CD14-positive monocyte (primary cell): ENCODE measurements around the gene LMBRD1. TPM values are rescaled to one million over a fixed set of nuclear protein-coding genes. Genes with fewer than 3 reads are reported as not detected.

ENCODE experiments used
- DNase-seq, 3 donors: peaks; one replicate each; pipeline ENCODE4 v3.0.0-alpha.2; 2011 to 2022
- H2AFZ ChIP-seq: 2 replicates; pipeline ENCODE4 v1.6.0; 2012; ENCODE audit warnings: mild to moderate bottlenecking, low read depth, low read length, inconsistent platforms; ENCODE audit not compliant: insufficient read depth, poor library complexity, severe bottlenecking
- H3K27ac ChIP-seq, 2 donors: 1 replicate in 1 of 2; 2 replicates in 1 of 2; pipeline ENCODE4 v1.5.1; 2012 to 2013; ENCODE audit warnings: low read length in 2 of 2, control low read depth in 1 of 2, inconsistent platforms in 1 of 2, low read depth in 1 of 2, mild to moderate bottlenecking in 1 of 2
- H3K27me3 ChIP-seq, 2 donors: one replicate each; pipeline versions ENCODE4 v1.6.0 to v1.6.1; 2011 to 2013; ENCODE audit warnings: low read length in 2 of 2; ENCODE audit not compliant: control insufficient read depth in 2 of 2, insufficient read depth in 2 of 2
- H3K36me3 ChIP-seq, 2 donors: replicated peaks in 1 of 2; 1 replicate in 1 of 2; 2 replicates in 1 of 2; pipeline versions ENCODE4 v1.5.1 to v1.6.1; 2012 to 2013; ENCODE audit warnings: low read length in 2 of 2, control low read depth in 1 of 2, inconsistent platforms in 1 of 2, mild to moderate bottlenecking in 1 of 2; ENCODE audit not compliant: insufficient read depth in 2 of 2, control insufficient read depth in 1 of 2
- H3K4me1 ChIP-seq, 2 donors: 1 replicate in 1 of 2; 2 replicates in 1 of 2; pipeline versions ENCODE4 v1.5.1 to v1.6.1; 2012 to 2013; ENCODE audit warnings: low read length in 2 of 2, control low read depth in 1 of 2, inconsistent platforms in 1 of 2, mild to moderate bottlenecking in 1 of 2, moderate library complexity in 1 of 2; ENCODE audit not compliant: insufficient read depth in 2 of 2, control insufficient read depth in 1 of 2
- H3K4me2 ChIP-seq: replicated peaks from 2 replicates; pipeline ENCODE3; 2012; ENCODE audit warnings: low read length, moderate library complexity, mild to moderate bottlenecking; ENCODE audit not compliant: poor library complexity, severe bottlenecking; ENCODE audit errors: extremely low read depth
- H3K4me3 ChIP-seq, 3 experiments: fragments of 200-600 bp in 1 of 3; sonication (generic) in 1 of 3; replicated peaks in 1 of 3; 1 replicate in 2 of 3; 2 replicates in 1 of 3; pipeline ENCODE4 v1.5.1; 2011 to 2013; ENCODE audit warnings: low read length in 3 of 3, mild to moderate bottlenecking in 3 of 3, control low read depth in 2 of 3, low read depth in 2 of 3, inconsistent platforms in 1 of 3, moderate library complexity in 1 of 3
- H3K79me2 ChIP-seq: 2 replicates; pipeline ENCODE4 v1.6.0; 2012; ENCODE audit warnings: mild to moderate bottlenecking, control low read depth, inconsistent platforms, low read length, moderate library complexity; ENCODE audit not compliant: insufficient read depth
- H3K9ac ChIP-seq: 2 replicates; pipeline ENCODE4 v1.6.0; 2017; ENCODE audit warnings: low read length, mild to moderate bottlenecking; ENCODE audit not compliant: insufficient read depth, poor library complexity, severe bottlenecking
- H3K9me3 ChIP-seq, 2 donors: replicated peaks in 1 of 2; 1 replicate in 1 of 2; 2 replicates in 1 of 2; pipeline versions ENCODE4 v1.5.1 to v1.6.1; 2012 to 2013; ENCODE audit warnings: low read length in 2 of 2, control low read depth in 1 of 2; ENCODE audit not compliant: control insufficient read depth in 1 of 2, insufficient read depth in 1 of 2
- H4K20me1 ChIP-seq: 2 replicates; pipeline ENCODE4 v1.6.0; 2012; ENCODE audit warnings: mild to moderate bottlenecking, low read length, control low read depth, moderate library complexity; ENCODE audit not compliant: insufficient read depth
- H3K27ac Mint-ChIP-seq, 7 donors: one replicate each; pipeline ENCODE4 v1.8.0; 2020; ENCODE audit warnings: mild to moderate bottlenecking in 7 of 7, mixed read lengths in 7 of 7, moderate library complexity in 6 of 7, inconsistent platforms in 2 of 7
- H3K27me3 Mint-ChIP-seq, 3 donors: one replicate each; pipeline ENCODE4 v1.8.0; 2021 to 2022; ENCODE audit warnings: low read depth in 3 of 3, mild to moderate bottlenecking in 3 of 3, mixed read lengths in 3 of 3, moderate library complexity in 3 of 3, inconsistent platforms in 1 of 3
- H3K36me3 Mint-ChIP-seq, 2 donors: one replicate each; pipeline ENCODE4 v1.8.0; 2020; ENCODE audit warnings: mixed read lengths in 2 of 2, inconsistent platforms in 1 of 2, mild to moderate bottlenecking in 1 of 2
- H3K4me1 Mint-ChIP-seq: one replicate; pipeline ENCODE4 v1.8.0; 2020; ENCODE audit warnings: mild to moderate bottlenecking, mixed read lengths
- H3K4me3 Mint-ChIP-seq, 2 donors: one replicate each; pipeline ENCODE4 v1.8.0; 2020; ENCODE audit warnings: mild to moderate bottlenecking in 2 of 2, mixed read lengths in 2 of 2, moderate library complexity in 1 of 2
- H3K9me3 Mint-ChIP-seq, 7 donors: one replicate each; pipeline ENCODE4 v1.8.0; 2020 to 2022; ENCODE audit warnings: mixed read lengths in 7 of 7, mild to moderate bottlenecking in 6 of 7, moderate library complexity in 6 of 7, inconsistent platforms in 2 of 7
- WGBS: methylation state at CpG from one replicate; pipeline ENCODE4 v1.1.5; 2013; ENCODE audit warnings: missing lambda C conversion rate; ENCODE audit not compliant: insufficient coverage; 5-methylcytosine and 5-hydroxymethylcytosine counted together
- intact Hi-C, 2 donors: fragments of 100-400 bp; cut with micrococcal nuclease; formaldehyde crosslinking; loops; one replicate each; pipeline versions ENCODE4 v1.15.0 to v1.15.1; 2023
- polyA plus RNA-seq, 3 donors: library from polyadenylated mRNA; depleted of rRNA in 1 of 3; unstranded in 2 of 3; stranded (reverse) in 1 of 3; fragments of 300-500 nt in 2 of 3; fragments of >200 nt in 1 of 3; fragmentation: Illumina TruSeq in 2 of 3; gene quantifications; 1 replicate in 2 of 3; 2 replicates in 1 of 3; pipeline ENCODE4 v1.2.3, GENCODE V29; 2012 to 2021
- TF ChIP-seq, protein P1 (sequence below): fragments of 200-600 bp; IDR thresholded peaks from one replicate; pipeline ENCODE4 v1.8.0; 2022; ENCODE audit warnings: antibody characterized with exemption, mild to moderate bottlenecking

LMBRD1 gene
- polyA plus RNA-seq, 3 donors: 24.7 to 71.6 (median 64.2) TPM

DNA sequence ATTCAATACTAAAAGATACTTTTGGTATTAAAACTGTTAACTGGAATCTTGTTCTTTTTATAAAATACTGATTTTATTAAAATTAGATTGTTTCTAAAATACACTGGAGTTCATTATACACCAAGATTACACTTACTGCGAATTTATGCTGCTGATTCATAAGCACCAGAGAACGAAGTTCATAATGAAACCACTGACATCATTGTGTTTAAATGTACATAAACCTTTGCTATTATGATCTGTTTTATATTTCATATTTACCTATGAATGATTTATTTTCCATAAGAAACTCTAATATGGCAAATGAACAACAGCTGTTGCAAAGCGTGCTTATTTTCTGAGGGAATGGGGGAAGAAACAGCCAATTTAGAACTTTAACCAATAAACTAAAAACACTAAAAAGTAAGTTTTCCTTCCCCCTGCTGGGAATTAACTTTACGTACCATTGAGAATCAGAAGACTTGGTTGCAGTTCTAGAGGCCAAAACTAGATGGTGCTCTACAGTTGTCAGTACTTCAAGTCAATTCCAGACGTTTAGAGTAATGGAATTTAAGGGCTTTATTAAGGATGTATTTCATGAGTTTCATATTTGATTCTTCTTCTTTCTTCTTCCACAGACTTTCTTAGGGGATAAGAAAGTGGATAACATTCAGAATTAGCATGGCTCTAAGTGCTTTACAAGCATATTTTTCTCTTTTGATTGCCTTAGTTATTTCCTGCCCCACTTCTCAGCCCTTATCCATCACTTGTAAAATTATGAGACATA is 38.8 kb upstream of the LMBRD1 start:
- Histone ChIP-seq H3K9ac (no peak overlapping the region), H3K27me3 (peaks cover 4 to 5% of the 10 kb centered on the region in 2 donors), H3K9me3 (no peaks in the 10 kb centered on the region), H3K79me2 (no peaks in the 10 kb centered on the region), H3K36me3 (no peaks in the 10 kb centered on the region), H3K4me3 (no peak overlapping the region), H4K20me1 (no peaks in the 10 kb centered on the region), H2AFZ (no peak overlapping the region), H3K27ac (no peak overlapping the region), H3K4me2 (no peak overlapping the region), H3K4me1 (peaks cover 4 to 7% of the 10 kb centered on the region in 2 donors)
- DNase-seq: peak; percentile 23 to 53 (median 44)
- WGBS: no CpG with 5 or more reads among the region's 5 CpGs
- H3K27ac Mint-ChIP-seq: no peak overlapping the region
- intact Hi-C loops: no loop called here
- H3K4me3 Mint-ChIP-seq: no peak overlapping the region
- H3K36me3 Mint-ChIP-seq: no peaks in the 10 kb centered on the region
- H3K4me1 Mint-ChIP-seq: peaks cover 7% of the 10 kb centered on the region
- H3K9me3 Mint-ChIP-seq: peaks cover 0 to 2% (median 0%) of the 10 kb centered on the region in 7 donors
- TF ChIP-seq, protein P1, sequence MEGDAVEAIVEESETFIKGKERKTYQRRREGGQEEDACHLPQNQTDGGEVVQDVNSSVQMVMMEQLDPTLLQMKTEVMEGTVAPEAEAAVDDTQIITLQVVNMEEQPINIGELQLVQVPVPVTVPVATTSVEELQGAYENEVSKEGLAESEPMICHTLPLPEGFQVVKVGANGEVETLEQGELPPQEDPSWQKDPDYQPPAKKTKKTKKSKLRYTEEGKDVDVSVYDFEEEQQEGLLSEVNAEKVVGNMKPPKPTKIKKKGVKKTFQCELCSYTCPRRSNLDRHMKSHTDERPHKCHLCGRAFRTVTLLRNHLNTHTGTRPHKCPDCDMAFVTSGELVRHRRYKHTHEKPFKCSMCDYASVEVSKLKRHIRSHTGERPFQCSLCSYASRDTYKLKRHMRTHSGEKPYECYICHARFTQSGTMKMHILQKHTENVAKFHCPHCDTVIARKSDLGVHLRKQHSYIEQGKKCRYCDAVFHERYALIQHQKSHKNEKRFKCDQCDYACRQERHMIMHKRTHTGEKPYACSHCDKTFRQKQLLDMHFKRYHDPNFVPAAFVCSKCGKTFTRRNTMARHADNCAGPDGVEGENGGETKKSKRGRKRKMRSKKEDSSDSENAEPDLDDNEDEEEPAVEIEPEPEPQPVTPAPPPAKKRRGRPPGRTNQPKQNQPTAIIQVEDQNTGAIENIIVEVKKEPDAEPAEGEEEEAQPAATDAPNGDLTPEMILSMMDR: peak; percentile 88
- H3K27me3 Mint-ChIP-seq: peaks cover 0 to 3% (median 0%) of the 10 kb centered on the region in 3 donors

DNA sequence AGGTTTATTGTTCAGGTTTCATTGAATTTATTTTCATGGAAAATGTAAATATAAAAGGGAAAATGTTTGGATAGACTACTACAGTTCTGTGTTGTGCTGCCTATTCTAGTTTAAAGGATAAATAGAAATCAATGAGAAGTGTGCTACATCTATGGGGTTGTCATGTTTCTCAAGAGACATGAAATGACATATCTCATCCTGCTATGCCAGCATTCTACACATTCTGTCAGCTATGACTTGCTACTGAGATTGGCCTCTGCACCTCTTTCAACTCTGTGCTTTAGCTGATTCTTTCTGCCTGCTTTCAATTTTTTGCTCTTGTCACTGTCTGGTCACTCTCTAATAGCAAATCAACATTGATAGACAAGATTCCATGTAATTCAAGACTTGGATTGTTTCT is 35.7 kb upstream of the LMBRD1 start:
- Histone ChIP-seq H3K4me2 (no peak overlapping the region), H3K4me1 (peaks cover 4 to 6% of the 10 kb centered on the region in 2 donors), H3K79me2 (no peaks in the 10 kb centered on the region), H3K9me3 (no peaks in the 10 kb centered on the region), H3K36me3 (no peaks in the 10 kb centered on the region), H2AFZ (no peak overlapping the region), H4K20me1 (no peaks in the 10 kb centered on the region), H3K27ac (no peak overlapping the region), H3K9ac (no peak overlapping the region), H3K27me3 (peaks cover 2 to 4% of the 10 kb centered on the region in 2 donors), H3K4me3 (no peak overlapping the region)
- peaks cover 0 to 3% (median 0%) of the 10 kb centered on the region in 3 donors for H3K27me3 Mint-ChIP-seq
- peaks cover 4% of the 10 kb centered on the region for H3K4me1 Mint-ChIP-seq
- intact Hi-C loops: no loop called here
- H3K36me3 Mint-ChIP-seq: no peaks in the 10 kb centered on the region
- peak overlapping the region in 1 of 7 donors; percentile 6 for H3K27ac Mint-ChIP-seq
- TF ChIP-seq, protein P1: no peak
- H3K4me3 Mint-ChIP-seq: no peak overlapping the region
- peaks cover 0 to 2% (median 0%) of the 10 kb centered on the region in 7 donors for H3K9me3 Mint-ChIP-seq
- no peak for DNase-seq
